Pancreas (tissue), 10 donors: ENCODE data around the gene PRKCZ. TPM values are rescaled to one million over a fixed set of nuclear protein-coding genes. Genes with fewer than 3 reads are reported as not detected.

ENCODE experiments used
- ATAC-seq, 4 donors: fragments of 200-7000 bp; cut with Tn5 transposase; one replicate each; pipeline versions ENCODE4 v1.8.0 to v1.9.1; 2020; ENCODE audit warnings: mild to moderate bottlenecking in 4 of 4, moderate library complexity in 4 of 4
- DNase-seq, 6 donors: peaks; one replicate each; pipeline ENCODE4 v3.0.0-alpha.2; 2020
- FAIRE-seq: peaks from 2 replicates; lab custom pipeline; 2012; peaks lifted over from hg19 to GRCh38; lab: Jason Lieb, UNC
- H3K27ac ChIP-seq, 4 donors: fragments of 200-600 bp; sonication (generic); 1 replicate in 3 of 4; 2 replicates in 1 of 4; pipeline versions ENCODE4 v1.5.0 to v1.8.0; 2020
- H3K27me3 ChIP-seq, 4 donors: fragments of 200-600 bp; one replicate each; pipeline ENCODE4 v1.8.0; 2021
- H3K36me3 ChIP-seq, 3 donors: fragments of 200-600 bp; sonication (generic) in 1 of 3; one replicate each; pipeline versions ENCODE4 v1.5.0 to v1.8.0; 2020 to 2021
- H3K4me1 ChIP-seq, 3 donors: fragments of 200-600 bp; one replicate each; pipeline ENCODE4 v1.8.0; 2021
- H3K4me3 ChIP-seq, 4 donors: fragments of 200-600 bp; sonication (generic) in 2 of 4; one replicate each; pipeline versions ENCODE4 v1.5.0 to v1.8.0; 2020 to 2021
- H3K9me3 ChIP-seq, 4 donors: fragments of 200-600 bp; one replicate each; pipeline ENCODE4 v1.8.0; 2021
- CTCF ChIP-seq, 4 donors: fragments of 200-600 bp; sonication (generic) in 3 of 4; IDR thresholded peaks; one replicate each; pipeline versions ENCODE4 v1.5.0 to v1.8.0; 2021; ENCODE audit warnings: antibody characterized with exemption in 4 of 4
- WGBS, 2 donors: extraction: QIAGEN DNeasy Blood & Tissue Kit; methylation state at CpG; one replicate each; pipeline ENCODE4 v1.1.7; 2013; 5-methylcytosine and 5-hydroxymethylcytosine counted together
- intact Hi-C, 3 donors: fragments of 100-400 bp; cut with DNase I; formaldehyde crosslinking; loops; one replicate each; pipeline versions ENCODE4 v1.11.1 to v1.14.2; 2022
- polyA plus RNA-seq, 2 donors: library from polyadenylated mRNA; stranded (reverse); fragments of 200-250 nt; gene quantifications; one replicate each; pipeline ENCODE4 v1.2.3, GENCODE V29; 2013
- total RNA-seq, 6 donors: library from RNA; stranded (reverse); fragmentation: NEBNext Ultra II Directional in 4 of 6; extraction: Animal tissue kit (Norgen Biotek cat#: 25700) in 4 of 6; gene quantifications; one replicate each; pipeline versions ENCODE4 v1.2.1 to v1.2.4, GENCODE V29; 2021 to 2023
- donor health status: healthy with polysubstance abuse.
- donor health status: DM: no; HTN: no; CAD: no; lungs with moderate emphysema.
- donor health status: DM: no; HTN: no; CAD: no.
- donor health status: control.
- donor health status: control.
- donor health status: Bipolar disorder and iron deficiency.
- donor health status: DM: yes; HTN: yes; CAD: no.
- donor health status: DM: no; HTN: no; CAD: no.
- donor health status: DM: no; HTN: no; CAD: no.
- donor health status: DM: yes; HTN: yes; CAD: no.

PRKCZ gene
- total and polyA plus RNA-seq, 8 donors: 9.8 to 27.4 (median 17.1) TPM

- H3K4me1 ChIP-seq: no peaks in the 10 kb centered on the region
- intact Hi-C loops: no loop called here
- no peaks in the 10 kb centered on the region for H3K36me3 ChIP-seq
- DNase-seq (peak in 1 of 6 donors; percentile 45), FAIRE-seq (no peak), ATAC-seq (no peak)
- WGBS, 2 donors: 92 to 95% methylated on average over 21 of the region's 21 CpGs
- no peak overlapping the region for H3K4me3 ChIP-seq
- H3K27me3 ChIP-seq: no peaks in the 10 kb centered on the region
- H3K9me3 ChIP-seq: no peaks in the 10 kb centered on the region
- H3K27ac ChIP-seq: no peak overlapping the region
- no peak for TF ChIP-seq CTCF (IDR thresholded peaks at IDR 0.05)
Measured at GRCh38 chr1:2067393-2067792, 17.2 kb downstream of the PRKCZ start.

- Histone ChIP-seq H3K9me3 (no peaks in the 10 kb centered on the region), H3K36me3 (no peaks in the 10 kb centered on the region), H3K27me3 (no peaks in the 10 kb centered on the region), H3K4me1 (no peaks in the 10 kb centered on the region), H3K4me3 (no peak overlapping the region), H3K27ac (no peak overlapping the region)
- ATAC-seq (no peak), DNase-seq (peak in 2 of 6 donors; percentile 23 to 42), FAIRE-seq (no peak)
- 90 to 92% methylated on average over 16 to 17 of the region's 17 CpGs for WGBS, 2 donors
- no peak for TF ChIP-seq CTCF (IDR thresholded peaks at IDR 0.05)
- intact Hi-C loops: no loop called here
Measured at GRCh38 chr1:2067981-2068380, 17.8 kb downstream of the PRKCZ start.

GRCh38 chr1:2068951-2069350 is 18.7 kb downstream of the PRKCZ start:
- H3K36me3 ChIP-seq: no peaks in the 10 kb centered on the region
- ATAC-seq (no peak), FAIRE-seq (no peak), DNase-seq (peak in 1 of 6 donors; percentile 58)
- intact Hi-C loops: no loop called here
- no peaks in the 10 kb centered on the region for H3K4me1 ChIP-seq
- H3K4me3 ChIP-seq: no peak overlapping the region
- no peaks in the 10 kb centered on the region for H3K27me3 ChIP-seq
- no peaks in the 10 kb centered on the region for H3K9me3 ChIP-seq
- no peak overlapping the region for H3K27ac ChIP-seq
- WGBS, 2 donors: 93 to 96% methylated on average over 19 of the region's 19 CpGs
- TF ChIP-seq CTCF (IDR thresholded peaks at IDR 0.05): no peak

GRCh38 chr1:2070016-2070415 is 19.8 kb downstream of the PRKCZ start:
- intact Hi-C loops: no loop called here
- FAIRE-seq (no peak), ATAC-seq (no peak), DNase-seq (peak in 1 of 6 donors; percentile 54)
- no peaks in the 10 kb centered on the region for H3K4me1 ChIP-seq
- 93 to 97% methylated on average over 9 to 11 of the region's 11 CpGs for WGBS, 2 donors
- TF ChIP-seq CTCF (IDR thresholded peaks at IDR 0.05): no peak
- no peak overlapping the region for H3K4me3 ChIP-seq
- no peaks in the 10 kb centered on the region for H3K27me3 ChIP-seq
- no peaks in the 10 kb centered on the region for H3K9me3 ChIP-seq
- H3K27ac ChIP-seq: no peak overlapping the region
- no peaks in the 10 kb centered on the region for H3K36me3 ChIP-seq

GRCh38 chr1:2070800-2071530 is 20.8 kb downstream of the PRKCZ start:
- intact Hi-C loops: no loop called here
- ATAC-seq (no peak), DNase-seq (peak in 2 of 6 donors; percentile 24 to 72), FAIRE-seq (no peak)
- Histone ChIP-seq H3K27ac (no peak overlapping the region), H3K4me3 (no peak overlapping the region), H3K4me1 (no peaks in the 10 kb centered on the region), H3K27me3 (no peaks in the 10 kb centered on the region), H3K9me3 (no peaks in the 10 kb centered on the region), H3K36me3 (no peaks in the 10 kb centered on the region)
- no peak for TF ChIP-seq CTCF (IDR thresholded peaks at IDR 0.05)
- WGBS, 2 donors: 91 to 97% methylated on average over 31 to 36 of the region's 36 CpGs
